Measurements from ENCODE around the gene RAB28.

Gene RAB28

DNA sequence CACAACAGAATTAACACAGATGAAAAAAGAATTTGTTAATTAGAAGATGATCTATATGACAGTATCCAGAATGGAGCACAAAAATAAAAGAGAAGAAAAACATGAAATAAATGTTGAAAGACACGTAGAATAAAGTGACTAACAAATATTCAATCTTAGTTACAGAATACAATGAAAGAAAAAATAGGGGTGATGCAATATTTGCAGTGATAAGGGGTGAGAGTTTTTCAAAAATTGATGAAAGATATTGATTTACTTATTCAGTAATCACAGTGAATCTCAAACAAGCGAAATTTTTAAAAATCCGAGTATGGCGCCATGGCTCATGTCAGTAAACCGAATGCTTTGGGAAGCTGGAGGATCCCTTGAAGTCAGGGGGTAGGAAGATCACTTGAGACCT, 20.2 kb upstream of the RAB28 start:
- no peak for DNase-seq

- no peak for DNase-seq
Observed at GRCh38 chr4:13498469-13498868, 14.3 kb upstream of the RAB28 start.

GRCh38 chr4:13496605-13497004, 12.5 kb upstream of the RAB28 start:
- DNase-seq = no peak

GRCh38 chr4:13495753-13496152, 11.6 kb upstream of the RAB28 start:
- no peak for DNase-seq

- DNase-seq = no peak
Observed at GRCh38 chr4:13493793-13494192, 9.7 kb upstream of the RAB28 start.

DNA sequence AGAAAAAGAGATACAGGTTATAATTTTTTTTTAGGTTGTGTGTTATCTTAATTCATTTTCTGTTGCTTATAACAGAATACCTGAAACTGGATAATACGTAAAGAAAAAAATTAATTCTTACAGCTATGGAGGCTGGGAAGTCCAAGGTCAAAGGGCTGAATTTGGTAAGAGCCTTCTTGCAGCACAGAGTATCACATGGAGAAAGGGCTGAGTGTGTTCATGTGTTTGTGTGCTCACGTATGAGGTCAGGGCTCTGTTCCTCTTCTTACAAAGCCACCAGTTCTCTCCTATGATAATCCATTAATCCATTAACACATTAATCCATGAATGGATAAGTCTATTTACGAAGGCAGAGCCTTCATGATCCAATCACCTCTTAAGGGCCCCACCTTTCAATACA, 8.6 kb upstream of the RAB28 start:
- no peak for DNase-seq

- DNase-seq = no peak
Observed at GRCh38 chr4:13484749-13485221, 645 bp upstream of the RAB28 start.

- peak; percentile 17 for DNase-seq
Observed at GRCh38 chr4:13483768-13484121, 395 bp downstream of the RAB28 start.

DNA sequence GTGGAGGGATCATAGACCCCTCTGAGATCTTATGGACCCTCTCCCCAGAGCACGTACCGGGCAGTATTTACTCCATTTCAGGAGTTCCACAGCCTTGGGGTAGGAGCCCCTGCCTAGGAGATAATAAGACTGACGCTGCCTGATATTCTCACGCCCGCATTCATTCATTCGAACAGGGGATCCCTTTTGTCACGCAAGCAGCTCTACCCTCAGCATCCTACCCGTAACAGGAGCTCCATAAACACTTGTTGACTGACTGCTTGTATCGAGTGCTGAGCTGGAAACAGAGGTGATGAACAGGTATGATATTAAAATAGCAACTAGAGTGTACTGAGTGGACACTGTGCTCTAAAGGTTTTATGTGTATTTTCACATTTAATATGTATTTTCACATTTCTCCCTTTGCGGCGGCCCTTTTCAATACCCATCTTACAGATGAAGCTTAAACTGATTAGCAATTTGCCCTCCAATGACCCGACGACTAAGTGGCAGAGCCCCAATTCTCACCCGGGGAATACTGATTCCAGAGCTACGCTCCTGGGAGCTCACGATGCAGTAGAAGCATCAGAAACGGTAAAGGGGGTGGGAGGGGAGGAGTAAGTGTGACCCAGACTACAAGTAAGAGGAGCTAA, 888 bp downstream of the RAB28 start:
- DNase-seq = no peak

DNA sequence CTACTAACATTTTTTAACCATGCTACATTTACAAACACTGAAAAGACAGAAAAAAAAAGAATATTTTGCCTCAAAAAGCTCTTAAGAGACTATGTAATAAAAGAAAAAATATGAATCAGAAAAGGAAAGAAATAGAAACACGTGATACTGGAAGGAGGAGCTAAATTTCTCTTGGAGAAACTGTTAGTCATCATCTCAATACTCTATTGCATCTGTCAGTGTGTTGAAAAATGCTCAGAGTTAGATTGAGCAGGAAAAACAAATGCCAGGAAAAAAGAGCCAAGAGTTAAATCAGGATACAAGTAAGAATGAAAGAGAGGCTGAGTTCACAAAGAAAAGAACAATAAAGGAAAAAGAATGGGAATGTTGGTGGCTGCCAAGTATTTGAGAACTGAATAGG, 2.6 kb downstream of the RAB28 start:
- DNase-seq = no peak

- no peak for DNase-seq
Observed at GRCh38 chr4:13478707-13479106, 5.4 kb downstream of the RAB28 start.

DNA sequence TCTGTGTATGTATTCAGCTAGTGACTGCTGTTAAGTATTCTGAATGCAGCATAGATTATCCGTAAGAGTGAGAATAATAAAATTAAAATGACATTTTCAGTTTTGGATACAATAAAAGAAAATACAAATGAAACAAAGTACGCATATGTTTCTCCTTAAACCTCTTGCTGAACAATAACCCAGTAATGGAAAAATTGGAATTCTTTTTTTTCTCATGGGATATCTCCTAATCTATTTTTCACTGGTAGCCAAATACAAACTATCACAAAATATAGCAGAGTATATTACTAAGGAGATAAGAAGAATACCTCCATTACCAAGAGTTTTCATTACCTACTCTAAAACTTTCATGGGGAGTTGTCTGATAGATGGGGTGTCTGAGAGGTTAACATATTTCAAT, 6.0 kb downstream of the RAB28 start:
- no peak for DNase-seq

DNA sequence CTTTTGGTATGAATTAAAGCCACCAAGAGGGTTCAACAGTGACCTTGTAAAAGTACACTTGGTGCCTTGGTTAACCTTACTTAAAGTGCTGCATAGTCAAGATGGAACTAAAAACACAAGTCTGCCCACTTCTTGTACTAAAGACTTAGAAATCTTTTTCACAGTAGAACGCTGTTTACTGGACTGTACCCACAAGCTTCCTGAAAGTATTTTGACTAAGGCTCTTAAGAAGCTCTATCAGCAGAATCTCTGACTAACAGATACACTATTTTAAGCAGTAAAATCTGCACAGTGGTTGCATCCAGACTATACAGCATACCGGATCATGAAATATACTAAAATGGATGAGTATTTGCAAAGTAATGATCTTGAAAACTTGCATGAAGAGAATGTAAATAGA, 7.2 kb downstream of the RAB28 start:
- no peak for DNase-seq

DNA sequence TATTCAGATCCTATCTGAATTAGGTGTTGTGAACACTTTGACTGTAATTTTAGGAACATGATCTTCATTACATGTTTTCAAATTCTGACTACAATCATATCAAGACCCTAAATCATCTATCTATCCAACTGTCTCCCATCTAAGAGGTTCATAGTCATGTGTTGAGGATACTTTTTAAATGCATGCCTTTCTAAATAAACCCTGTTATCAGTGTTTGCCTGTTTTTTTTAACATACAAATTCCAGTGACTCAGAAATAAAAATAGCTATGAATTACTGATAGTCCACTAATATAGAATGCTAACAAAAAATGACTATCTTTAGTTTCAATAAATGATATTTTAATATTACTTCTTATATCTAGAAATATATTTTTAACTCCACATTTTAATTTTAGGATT, 8.0 kb downstream of the RAB28 start:
- no peak for DNase-seq

DNA sequence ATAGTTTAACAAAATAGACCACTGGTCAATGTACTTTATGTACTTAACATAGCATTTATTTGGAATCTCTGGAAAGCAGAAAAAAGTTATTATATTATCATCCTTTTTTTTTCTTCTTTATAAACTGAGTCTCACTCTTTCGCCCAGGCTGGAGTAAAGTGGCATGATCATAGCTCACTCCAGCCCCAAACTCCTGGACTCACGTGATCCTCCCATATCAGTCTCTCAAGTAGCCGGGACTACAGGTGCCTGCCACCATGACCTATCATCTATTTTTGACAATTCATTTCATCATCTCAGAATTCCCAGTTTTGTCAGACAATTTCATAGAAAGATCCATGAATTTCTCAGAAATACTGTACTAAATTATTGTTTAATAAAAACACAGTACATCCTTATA, 12.7 kb downstream of the RAB28 start:
- no peak for DNase-seq

DNA sequence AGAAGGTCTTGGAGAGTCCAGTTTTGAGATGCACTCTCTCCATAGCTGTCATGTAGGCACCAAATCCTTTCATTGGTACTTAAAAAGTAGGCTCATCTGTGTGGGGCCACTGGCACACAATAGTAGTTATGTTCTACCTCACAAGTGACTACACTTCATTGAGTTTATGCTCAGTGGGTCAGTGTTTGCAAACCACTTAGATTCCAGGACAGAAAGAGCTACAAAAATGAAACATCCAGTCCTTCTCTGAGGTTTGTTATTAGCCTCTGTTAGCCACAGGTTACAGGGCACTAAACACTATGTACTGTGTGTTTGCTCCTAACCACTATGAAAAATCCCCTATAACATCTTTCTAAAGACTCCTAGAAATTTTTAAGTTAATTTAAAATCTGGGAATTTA, 13.8 kb downstream of the RAB28 start:
- DNase-seq = no peak

- DNase-seq = no peak
Observed at GRCh38 chr4:13464973-13465372, 19.2 kb downstream of the RAB28 start.

GRCh38 chr4:13464543-13464942, 19.6 kb downstream of the RAB28 start:
- no peak for DNase-seq

DNA sequence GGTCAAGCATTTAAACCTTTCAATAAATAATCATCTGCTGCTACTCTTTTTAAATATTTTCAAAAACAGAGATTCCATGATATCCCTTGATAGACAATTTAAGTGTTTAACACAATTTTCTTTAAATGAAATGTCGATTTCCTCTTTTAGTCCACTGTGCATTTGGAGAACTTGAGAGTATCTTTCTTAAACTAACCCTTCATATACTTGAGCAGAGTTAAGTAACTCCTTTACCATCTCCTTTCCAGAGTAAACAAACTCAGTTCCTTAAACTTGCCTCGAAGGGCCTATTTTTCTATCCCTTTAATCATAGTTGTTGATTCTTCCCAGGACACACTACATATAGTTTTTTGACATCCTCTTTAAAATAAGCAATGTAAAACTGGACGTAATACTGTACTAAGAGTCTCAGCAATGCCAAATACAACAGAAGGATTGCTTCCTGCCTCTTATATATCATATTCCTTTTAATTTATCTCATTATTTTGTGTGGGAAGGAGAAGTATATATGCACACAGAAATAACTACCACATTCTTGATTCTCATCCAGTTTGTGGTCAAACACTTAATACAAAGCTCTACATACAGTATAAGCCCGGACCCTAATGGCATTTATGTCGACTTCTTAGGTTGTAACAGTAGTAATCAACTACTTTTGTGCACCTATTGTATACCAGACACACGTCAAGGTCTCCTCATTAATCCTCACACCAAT, 22.8 kb downstream of the RAB28 start:
- DNase-seq = no peak

GRCh38 chr4:13455411-13455810, 28.7 kb downstream of the RAB28 start:
- no peak for DNase-seq

- DNase-seq = no peak
Observed at GRCh38 chr4:13454786-13455185, 29.4 kb downstream of the RAB28 start.

GRCh38 chr4:13452927-13453579, 31.1 kb downstream of the RAB28 start:
- no peak for DNase-seq

GRCh38 chr4:13449590-13449989, 34.5 kb downstream of the RAB28 start:
- DNase-seq = no peak

Measured in CD4-positive, alpha-beta T cell treated with Interleukin-6 for 4 hours (primary cell).